Neuronal stem cell (in vitro differentiated cells): Measurements from ENCODE around the gene ITPK1.

Experiments
- DNase-seq: peaks from one replicate; pipeline ENCODE4 v3.0.0-alpha.2; 2013; ENCODE audit warnings: low spot score
- H2AFZ ChIP-seq: one replicate; pipeline ENCODE4 v1.6.1; 2013; ENCODE audit warnings: mild to moderate bottlenecking, low read length, inconsistent platforms
- H2AK5ac ChIP-seq: 2 replicates; pipeline ENCODE4 v1.6.1; 2013; ENCODE audit warnings: low read depth, mild to moderate bottlenecking, inconsistent platforms, low read length, moderate library complexity, mixed read lengths
- H2BK120ac ChIP-seq: 2 replicates; pipeline ENCODE4 v1.6.1; 2013; ENCODE audit warnings: low read depth, mild to moderate bottlenecking, inconsistent platforms, low read length, moderate library complexity, mixed read lengths
- H2BK12ac ChIP-seq: one replicate; pipeline ENCODE4 v1.6.1; 2013; ENCODE audit warnings: low read length, inconsistent platforms
- H2BK15ac ChIP-seq: 2 replicates; pipeline ENCODE4 v1.6.1; 2013; ENCODE audit warnings: mild to moderate bottlenecking, low read length, inconsistent platforms, mixed read lengths
- H2BK5ac ChIP-seq: one replicate; pipeline ENCODE4 v1.6.1; 2013; ENCODE audit warnings: inconsistent platforms, mild to moderate bottlenecking, low read length, moderate library complexity
- H3K14ac ChIP-seq: one replicate; pipeline ENCODE4 v1.6.1; 2013; ENCODE audit warnings: low read length, inconsistent platforms
- H3K18ac ChIP-seq: 2 replicates; pipeline ENCODE4 v1.6.1; 2013; ENCODE audit warnings: low read length, inconsistent platforms
- H3K23ac ChIP-seq: 2 replicates; pipeline ENCODE4 v1.6.1; 2013; ENCODE audit warnings: low read depth, mild to moderate bottlenecking, mixed read lengths, low read length, inconsistent platforms; ENCODE audit not compliant: poor library complexity
- H3K27ac ChIP-seq: replicated peaks from 3 replicates; pipeline ENCODE4 v1.5.1; 2013; ENCODE audit warnings: low read length, inconsistent platforms
- H3K27me3 ChIP-seq, 3 experiments: 2 replicates each; pipeline ENCODE4 v1.6.1; 2013; ENCODE audit warnings: low read length in 3 of 3, mild to moderate bottlenecking in 2 of 3, inconsistent platforms in 1 of 3, low read depth in 1 of 3, mixed read lengths in 1 of 3, moderate library complexity in 1 of 3; ENCODE audit not compliant: control insufficient read depth in 3 of 3, insufficient read depth in 3 of 3
- H3K36me3 ChIP-seq, 2 donors: replicated peaks in 1 of 2; 2 replicates each; pipeline ENCODE4 v1.6.1; 2013; ENCODE audit warnings: low read length in 2 of 2; ENCODE audit not compliant: control insufficient read depth in 2 of 2, insufficient read depth in 2 of 2
- H3K4ac ChIP-seq: 2 replicates; pipeline ENCODE4 v1.6.1; 2013; ENCODE audit warnings: inconsistent platforms, mild to moderate bottlenecking, low read length, moderate library complexity
- H3K4me1 ChIP-seq, 2 donors: 1 replicate in 1 of 2; 2 replicates in 1 of 2; pipeline ENCODE4 v1.6.1; 2013; ENCODE audit warnings: low read length in 2 of 2, low read depth in 1 of 2; ENCODE audit not compliant: control insufficient read depth in 2 of 2, insufficient read depth in 1 of 2
- H3K4me2 ChIP-seq: one replicate; pipeline ENCODE4 v1.6.1; 2013; ENCODE audit warnings: mild to moderate bottlenecking, low read length, inconsistent platforms; ENCODE audit not compliant: insufficient read depth, poor library complexity, severe bottlenecking
- H3K4me3 ChIP-seq, 2 donors: 2 replicates each; pipeline ENCODE4 v1.5.1; 2013; ENCODE audit warnings: low read length in 2 of 2, mild to moderate bottlenecking in 2 of 2, inconsistent platforms in 1 of 2, moderate library complexity in 1 of 2
- H3K79me1 ChIP-seq: one replicate; pipeline ENCODE4 v1.6.1; 2013; ENCODE audit warnings: low read depth, mild to moderate bottlenecking, inconsistent platforms, low read length, moderate library complexity
- H3K9ac ChIP-seq: one replicate; pipeline ENCODE4 v1.6.1; 2013; ENCODE audit warnings: mild to moderate bottlenecking, low read depth, low read length, inconsistent platforms; ENCODE audit not compliant: poor library complexity
- H3K9me3 ChIP-seq, 2 donors: replicated peaks in 1 of 2; 2 replicates each; pipeline versions ENCODE3 to v1.6.1; 2013; ENCODE audit warnings: low read length in 2 of 2, mild to moderate bottlenecking in 2 of 2, inconsistent platforms in 1 of 2, low read depth in 1 of 2, mixed read lengths in 1 of 2, moderate library complexity in 1 of 2; ENCODE audit not compliant: control insufficient read depth in 2 of 2, insufficient read depth in 1 of 2
- H4K8ac ChIP-seq: one replicate; pipeline ENCODE4 v1.6.1; 2013; ENCODE audit warnings: low read depth, mild to moderate bottlenecking, inconsistent platforms, low read length, moderate library complexity
- H4K91ac ChIP-seq: one replicate; pipeline ENCODE4 v1.6.1; 2013; ENCODE audit warnings: low read length, low read depth, mild to moderate bottlenecking, inconsistent platforms; ENCODE audit not compliant: poor library complexity
- WGBS, 2 donors: extraction: QIAGEN DNeasy Blood & Tissue Kit; methylation state at CpG; one replicate each; pipeline ENCODE4 v1.1.7; 2013; ENCODE audit warnings: missing lambda C conversion rate in 2 of 2, mixed read lengths in 1 of 2; ENCODE audit not compliant: insufficient read length in 2 of 2, insufficient replicate concordance in 1 of 2; ENCODE audit errors: extremely low coverage in 2 of 2; 5-methylcytosine and 5-hydroxymethylcytosine counted together

The ITPK1 gene

GRCh38 chr14:93100100-93100499, 15.6 kb downstream of the ITPK1 start:
- Histone ChIP-seq H3K4ac (no peak overlapping the region), H3K4me2 (no peak overlapping the region), H3K36me3 (no peaks in the 10 kb centered on the region), H3K9me3 (no peaks in the 10 kb centered on the region), H4K91ac (no peak overlapping the region), H3K27me3 (no peaks in the 10 kb centered on the region), H3K79me1 (peaks cover 8% of the 10 kb centered on the region), H2AK5ac (peak overlapping the region; percentile 23), H3K18ac (peak overlapping the region; percentile 72), H3K4me1 (peaks cover 5 to 10% of the 10 kb centered on the region in 2 donors), H3K14ac (peak overlapping the region; percentile 60), H3K9ac (no peak overlapping the region), H2AFZ (no peak overlapping the region), H2BK120ac (no peak overlapping the region), H3K4me3 (no peak overlapping the region), H3K23ac (no peak overlapping the region), H4K8ac (no peak overlapping the region), H2BK15ac (no peak overlapping the region), H2BK12ac (peak overlapping the region; percentile 47), H3K27ac (no peak overlapping the region), H2BK5ac (peak overlapping the region; percentile 25)
- no peak for DNase-seq
- whole genome bisulfite sequencing, 2 donors, result no CpG with 5 or more reads among the region's 3 CpGs

GRCh38 chr14:93099643-93100042, 16.1 kb downstream of the ITPK1 start:
- peak overlapping the region; percentile 60 for H3K14ac ChIP-seq
- WGBS, 2 donors, result no CpG with 5 or more reads among the region's 9 CpGs

GRCh38 chr14:93099196-93099595, 16.5 kb downstream of the ITPK1 start:
- no peak overlapping the region for H4K8ac ChIP-seq
- H3K4me2 ChIP-seq, result no peak overlapping the region
- H3K9me3 ChIP-seq, result no peaks in the 10 kb centered on the region
- no peaks in the 10 kb centered on the region for H3K27me3 ChIP-seq
- H2BK5ac ChIP-seq, result no peak overlapping the region
- no peak overlapping the region for H3K27ac ChIP-seq
- H3K36me3 ChIP-seq, result no peaks in the 10 kb centered on the region
- H4K91ac ChIP-seq, result no peak overlapping the region
- H2BK15ac ChIP-seq, result no peak overlapping the region
- H3K9ac ChIP-seq, result no peak overlapping the region
- no CpG with 5 or more reads among the region's 7 CpGs for WGBS, 2 donors
- no peak overlapping the region for H2BK12ac ChIP-seq
- no peak overlapping the region for H3K14ac ChIP-seq
- peak overlapping the region; percentile 70 for H2AK5ac ChIP-seq
- no peak overlapping the region for H3K4ac ChIP-seq
- H3K23ac ChIP-seq, result no peak overlapping the region
- H3K4me1 ChIP-seq, result peaks cover 5 to 10% of the 10 kb centered on the region in 2 donors
- H2BK120ac ChIP-seq, result peak overlapping the region; percentile 42
- no peak overlapping the region for H2AFZ ChIP-seq
- no peak overlapping the region for H3K4me3 ChIP-seq
- H3K79me1 ChIP-seq, result peaks cover 8% of the 10 kb centered on the region
- peak overlapping the region; percentile 59 for H3K18ac ChIP-seq
- DNase-seq, result no peak

More at GRCh38 chr14:93099643-93100042, 16.1 kb downstream of the ITPK1 start:
- H3K4ac ChIP-seq, result no peak overlapping the region
- no peaks in the 10 kb centered on the region for H3K36me3 ChIP-seq
- no peaks in the 10 kb centered on the region for H3K27me3 ChIP-seq
- no peak overlapping the region for H2BK120ac ChIP-seq
- no peak overlapping the region for H2AFZ ChIP-seq
- H3K4me1 ChIP-seq, result peaks cover 5 to 10% of the 10 kb centered on the region in 2 donors
- H4K8ac ChIP-seq, result no peak overlapping the region
- no peak overlapping the region for H2BK15ac ChIP-seq
- H2BK5ac ChIP-seq, result peak overlapping the region; percentile 25
- no peak overlapping the region for H3K23ac ChIP-seq
- no peak overlapping the region for H3K4me2 ChIP-seq
- H3K27ac ChIP-seq, result no peak overlapping the region
- no peak for DNase-seq
- peak overlapping the region; percentile 23 for H2AK5ac ChIP-seq
- no peak overlapping the region for H3K9ac ChIP-seq
- no peaks in the 10 kb centered on the region for H3K9me3 ChIP-seq
- no peak overlapping the region for H3K4me3 ChIP-seq
- peaks cover 8% of the 10 kb centered on the region for H3K79me1 ChIP-seq
- H4K91ac ChIP-seq, result no peak overlapping the region
- peak overlapping the region; percentile 47 for H2BK12ac ChIP-seq
- peak overlapping the region; percentile 81 for H3K18ac ChIP-seq

GRCh38 chr14:93096691-93097322, 18.9 kb downstream of the ITPK1 start:
- Histone ChIP-seq H3K4me3 (no peak overlapping the region), H3K4me1 (peaks cover 5 to 10% of the 10 kb centered on the region in 2 donors), H4K8ac (no peak overlapping the region), H3K4ac (no peak overlapping the region), H3K27ac (no peak overlapping the region), H3K23ac (no peak overlapping the region), H3K79me1 (peaks cover 6% of the 10 kb centered on the region), H2BK12ac (no peak overlapping the region), H2BK120ac (no peak overlapping the region), H2BK15ac (no peak overlapping the region), H2BK5ac (no peak overlapping the region), H3K18ac (no peak overlapping the region), H3K27me3 (no peaks in the 10 kb centered on the region), H3K9me3 (no peaks in the 10 kb centered on the region), H3K36me3 (no peaks in the 10 kb centered on the region), H2AK5ac (no peak overlapping the region), H3K4me2 (no peak overlapping the region), H4K91ac (no peak overlapping the region), H2AFZ (no peak overlapping the region), H3K14ac (no peak overlapping the region), H3K9ac (no peak overlapping the region)
- no peak for DNase-seq
- WGBS, 2 donors, result no CpG with 5 or more reads among the region's 13 CpGs
